Stimulated activated CD4-positive, alpha-beta T cell treated with anti-CD3 and anti-CD28 coated beads, Interleukin-2, amount 100 ng/mL, for 48 hours (primary cell): Measurements from ENCODE around the gene HIVEP2.
"Not testable (repeated sequence)": the region's sequence is repeated elsewhere in the genome, so short reads cannot be mapped to it uniquely, and the experiment has no call there.

Experiments used
- DNase-seq, 2 donors: peaks; one replicate each; pipeline ENCODE4 v3.0.0-alpha.2; 2020

HIVEP2 gene, protein sequence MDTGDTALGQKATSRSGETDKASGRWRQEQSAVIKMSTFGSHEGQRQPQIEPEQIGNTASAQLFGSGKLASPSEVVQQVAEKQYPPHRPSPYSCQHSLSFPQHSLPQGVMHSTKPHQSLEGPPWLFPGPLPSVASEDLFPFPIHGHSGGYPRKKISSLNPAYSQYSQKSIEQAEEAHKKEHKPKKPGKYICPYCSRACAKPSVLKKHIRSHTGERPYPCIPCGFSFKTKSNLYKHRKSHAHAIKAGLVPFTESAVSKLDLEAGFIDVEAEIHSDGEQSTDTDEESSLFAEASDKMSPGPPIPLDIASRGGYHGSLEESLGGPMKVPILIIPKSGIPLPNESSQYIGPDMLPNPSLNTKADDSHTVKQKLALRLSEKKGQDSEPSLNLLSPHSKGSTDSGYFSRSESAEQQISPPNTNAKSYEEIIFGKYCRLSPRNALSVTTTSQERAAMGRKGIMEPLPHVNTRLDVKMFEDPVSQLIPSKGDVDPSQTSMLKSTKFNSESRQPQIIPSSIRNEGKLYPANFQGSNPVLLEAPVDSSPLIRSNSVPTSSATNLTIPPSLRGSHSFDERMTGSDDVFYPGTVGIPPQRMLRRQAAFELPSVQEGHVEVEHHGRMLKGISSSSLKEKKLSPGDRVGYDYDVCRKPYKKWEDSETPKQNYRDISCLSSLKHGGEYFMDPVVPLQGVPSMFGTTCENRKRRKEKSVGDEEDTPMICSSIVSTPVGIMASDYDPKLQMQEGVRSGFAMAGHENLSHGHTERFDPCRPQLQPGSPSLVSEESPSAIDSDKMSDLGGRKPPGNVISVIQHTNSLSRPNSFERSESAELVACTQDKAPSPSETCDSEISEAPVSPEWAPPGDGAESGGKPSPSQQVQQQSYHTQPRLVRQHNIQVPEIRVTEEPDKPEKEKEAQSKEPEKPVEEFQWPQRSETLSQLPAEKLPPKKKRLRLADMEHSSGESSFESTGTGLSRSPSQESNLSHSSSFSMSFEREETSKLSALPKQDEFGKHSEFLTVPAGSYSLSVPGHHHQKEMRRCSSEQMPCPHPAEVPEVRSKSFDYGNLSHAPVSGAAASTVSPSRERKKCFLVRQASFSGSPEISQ (N-terminal part only)

GRCh38 chr6:142945049-142945445 is at the start of gene HIVEP2:
Gene HIVEP2, minus strand, starts transcription at chr6:142945176. Its CDS starts 170,438 bp downstream, at chr6:142774738.
- DNase-seq, result peak; percentile 79 to 83

DNA sequence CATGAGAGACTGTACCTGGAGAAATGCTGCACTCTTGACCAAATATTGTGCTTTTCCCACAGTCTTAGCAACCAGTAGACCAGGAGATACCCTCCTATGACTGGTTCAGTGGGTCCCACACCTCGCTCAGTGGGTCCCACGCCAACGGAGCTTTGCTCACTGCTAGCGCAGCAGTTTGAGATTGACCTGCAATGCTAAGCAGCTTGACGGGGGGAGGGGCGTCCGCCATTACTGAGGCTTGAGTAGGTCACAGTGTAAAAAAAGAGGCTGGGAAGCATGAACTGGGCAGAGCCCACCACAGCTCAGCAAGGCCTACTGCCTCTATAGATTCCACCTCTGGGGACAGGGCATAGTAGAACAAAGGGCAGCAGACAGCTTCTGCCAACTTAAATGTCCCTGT is 49.0 kb upstream of the HIVEP2 start:
- no peak for DNase-seq

- no peak for DNase-seq
Observed at GRCh38 chr6:142987490-142987889, 42.5 kb upstream of the HIVEP2 start.

- DNase-seq, result no peak
Observed at GRCh38 chr6:142985281-142985680, 40.3 kb upstream of the HIVEP2 start.

- no peak for DNase-seq
Observed at GRCh38 chr6:142984386-142984785, 39.4 kb upstream of the HIVEP2 start.

DNA sequence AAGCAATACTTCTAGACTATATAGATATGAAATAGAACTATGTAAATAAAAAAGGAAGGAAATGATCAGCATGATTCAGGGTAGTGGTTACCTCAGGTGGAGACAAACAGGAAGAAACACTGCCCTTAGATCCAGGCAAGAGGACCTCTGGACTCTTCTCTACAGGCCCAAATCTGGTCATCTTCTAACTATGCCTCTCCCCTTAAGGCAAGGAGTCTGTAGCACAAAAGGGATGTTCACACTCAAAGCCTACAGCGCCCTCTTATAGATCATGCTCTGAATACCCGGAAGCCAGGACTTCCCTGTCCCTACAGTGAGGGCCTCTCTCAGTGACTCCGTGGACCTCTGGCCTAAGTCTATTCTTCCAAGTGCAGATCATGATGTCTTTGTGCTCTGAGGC is 30.4 kb upstream of the HIVEP2 start:
- DNase-seq, result no peak

GRCh38 chr6:142970941-142971340 is 26.0 kb upstream of the HIVEP2 start:
- DNase-seq, result not testable (repeated sequence)

GRCh38 chr6:142968601-142969000 is 23.6 kb upstream of the HIVEP2 start:
- DNase-seq, result no peak

GRCh38 chr6:142966294-142966693 is 21.3 kb upstream of the HIVEP2 start:
- no peak for DNase-seq

- DNase-seq, result no peak
Observed at GRCh38 chr6:142965164-142965563, 20.2 kb upstream of the HIVEP2 start.

- DNase-seq, result no peak
Observed at GRCh38 chr6:142960098-142960497, 15.1 kb upstream of the HIVEP2 start.

- no peak for DNase-seq
Observed at GRCh38 chr6:142958343-142958742, 13.4 kb upstream of the HIVEP2 start.

GRCh38 chr6:142956726-142957125 is 11.8 kb upstream of the HIVEP2 start:
- DNase-seq, result no peak

- DNase-seq, result no peak
Observed at GRCh38 chr6:142954844-142955243, 9.9 kb upstream of the HIVEP2 start.

DNA sequence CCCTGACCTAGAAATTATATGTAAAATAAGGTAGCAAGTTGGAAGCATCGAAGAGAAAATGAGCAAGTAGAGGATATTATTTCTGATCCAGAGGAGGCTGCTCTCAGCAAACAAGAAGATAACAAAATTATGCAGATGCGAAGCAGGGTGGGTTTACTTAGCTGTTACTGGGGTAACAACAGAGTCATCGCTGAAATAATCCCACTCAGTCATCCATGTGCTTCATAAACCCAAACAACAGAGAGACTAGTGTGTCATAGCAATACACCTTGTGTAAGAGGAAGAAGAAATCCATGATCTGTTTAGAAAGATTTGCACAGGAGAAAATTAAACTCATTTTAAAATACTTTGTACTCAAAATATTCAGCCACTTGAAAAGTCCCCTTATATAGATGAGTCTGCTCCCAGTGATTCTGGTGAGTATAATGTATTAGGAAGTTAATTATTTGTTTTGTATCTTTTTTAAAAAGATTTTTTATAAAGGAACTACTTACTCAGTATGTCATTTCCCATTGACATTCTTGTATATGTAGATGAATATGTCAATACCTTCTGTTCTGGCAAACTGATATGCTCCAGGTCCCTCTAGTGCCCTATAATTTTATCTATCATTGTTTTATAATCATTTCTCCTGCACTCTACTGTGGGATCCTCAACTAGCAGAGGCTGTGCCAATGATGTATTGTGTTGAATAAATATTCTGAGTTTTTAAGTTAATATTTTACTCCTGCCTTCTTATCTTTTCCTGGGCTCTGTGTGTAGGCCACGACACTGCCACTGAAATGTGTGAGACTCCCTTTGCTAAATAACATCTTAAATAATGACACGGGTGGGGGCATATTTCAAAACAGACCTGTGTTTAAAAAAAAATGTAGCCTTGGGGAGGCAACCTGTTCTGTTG is 8.6 kb upstream of the HIVEP2 start:
- DNase-seq, result no peak

GRCh38 chr6:142952614-142953013 is 7.6 kb upstream of the HIVEP2 start:
- DNase-seq, result no peak

DNA sequence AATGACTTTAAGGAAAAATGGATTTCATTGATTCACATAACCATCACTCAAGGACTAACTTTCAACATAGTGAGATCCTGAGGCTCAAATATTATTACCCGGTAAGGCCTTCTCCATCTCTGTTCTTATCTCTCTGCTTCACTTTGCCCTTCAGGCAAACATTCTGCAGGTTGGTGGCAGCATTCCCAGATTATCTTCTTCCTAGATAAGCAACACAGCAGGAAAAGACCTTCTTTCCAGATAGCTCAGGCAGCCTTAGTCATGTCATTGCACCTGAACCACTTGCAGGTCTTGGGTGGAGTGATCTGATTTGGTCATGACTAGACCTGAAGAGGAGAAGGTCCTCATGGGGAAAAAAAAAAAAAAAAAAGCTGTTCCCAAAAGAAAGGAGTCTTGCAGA is 5.3 kb upstream of the HIVEP2 start:
- no peak for DNase-seq

DNA sequence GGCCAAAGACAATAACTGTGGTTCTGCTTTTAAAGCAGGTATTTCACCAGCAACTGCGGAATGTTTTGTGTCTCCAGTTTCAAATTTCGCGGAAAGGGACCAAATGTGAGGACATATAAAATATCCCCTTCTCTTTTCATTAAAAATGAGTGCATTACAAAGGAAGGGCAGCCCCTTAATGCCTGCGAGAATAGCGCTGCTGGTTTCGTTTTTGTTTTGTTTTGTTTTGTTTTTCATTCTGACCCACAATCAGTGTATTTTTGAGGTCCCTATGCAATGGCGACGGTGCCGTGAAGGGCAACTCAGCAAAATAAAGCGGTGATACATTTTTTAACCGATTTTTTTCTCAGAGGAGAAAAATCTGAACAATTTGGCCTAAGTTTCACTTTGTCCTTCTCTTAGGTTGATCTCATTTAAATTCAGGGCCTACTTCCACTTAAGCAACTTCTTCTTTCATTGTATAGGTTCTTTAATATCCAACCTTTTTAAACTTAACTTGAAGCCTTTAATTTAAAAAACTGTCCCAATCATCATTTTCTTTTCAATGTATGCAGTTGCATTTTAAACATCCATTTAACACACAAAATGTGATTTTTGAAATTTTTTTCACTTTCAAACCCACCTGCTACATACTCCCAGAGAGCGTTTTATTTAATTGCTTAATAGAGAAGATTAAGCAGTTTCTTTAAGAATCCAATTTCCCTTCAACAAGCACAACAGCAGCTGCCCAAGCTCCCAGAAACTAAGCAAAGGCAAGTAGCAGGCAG is 2.9 kb upstream of the HIVEP2 start:
- peak; percentile 20 for DNase-seq

DNA sequence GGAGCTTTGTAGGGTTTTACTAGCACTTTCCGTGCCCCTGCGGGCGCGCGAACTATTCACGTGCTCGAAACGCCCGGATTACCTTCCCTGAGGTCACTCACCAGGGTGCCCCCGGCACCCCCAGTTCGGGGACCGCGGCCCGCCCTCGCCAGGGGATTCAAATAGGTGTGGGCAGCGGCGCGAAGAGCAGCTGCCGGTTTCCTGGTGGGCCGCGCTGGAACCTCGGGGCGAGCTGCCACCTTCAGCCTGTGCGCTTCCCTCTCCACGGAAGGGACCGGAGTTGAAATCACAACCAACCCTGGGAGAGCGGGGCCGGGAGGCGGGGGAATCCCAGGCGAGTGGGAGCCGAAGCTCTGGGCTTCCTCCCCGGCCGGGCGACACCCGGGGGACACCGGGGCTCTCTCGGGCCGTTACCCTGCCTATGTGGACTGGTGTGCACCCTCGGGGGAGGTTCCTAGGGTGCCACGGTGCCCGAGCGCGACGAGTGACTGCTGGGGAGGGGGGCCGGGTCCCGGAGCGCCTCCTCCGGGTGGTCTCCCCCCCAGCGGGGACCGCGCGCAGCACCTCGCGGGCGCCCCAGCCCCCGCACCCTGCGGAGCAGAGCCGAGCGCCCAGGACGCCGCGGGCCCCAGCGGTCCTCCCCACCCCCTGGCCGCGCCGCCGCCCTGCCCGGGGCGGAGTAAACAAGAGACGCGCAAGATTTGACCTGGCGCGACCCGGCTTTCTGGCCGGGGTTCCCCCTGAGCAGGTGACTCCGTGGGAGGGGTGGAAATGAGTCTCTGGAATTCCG is 2.1 kb upstream of the HIVEP2 start:
- peak; percentile 64 to 69 for DNase-seq

DNA sequence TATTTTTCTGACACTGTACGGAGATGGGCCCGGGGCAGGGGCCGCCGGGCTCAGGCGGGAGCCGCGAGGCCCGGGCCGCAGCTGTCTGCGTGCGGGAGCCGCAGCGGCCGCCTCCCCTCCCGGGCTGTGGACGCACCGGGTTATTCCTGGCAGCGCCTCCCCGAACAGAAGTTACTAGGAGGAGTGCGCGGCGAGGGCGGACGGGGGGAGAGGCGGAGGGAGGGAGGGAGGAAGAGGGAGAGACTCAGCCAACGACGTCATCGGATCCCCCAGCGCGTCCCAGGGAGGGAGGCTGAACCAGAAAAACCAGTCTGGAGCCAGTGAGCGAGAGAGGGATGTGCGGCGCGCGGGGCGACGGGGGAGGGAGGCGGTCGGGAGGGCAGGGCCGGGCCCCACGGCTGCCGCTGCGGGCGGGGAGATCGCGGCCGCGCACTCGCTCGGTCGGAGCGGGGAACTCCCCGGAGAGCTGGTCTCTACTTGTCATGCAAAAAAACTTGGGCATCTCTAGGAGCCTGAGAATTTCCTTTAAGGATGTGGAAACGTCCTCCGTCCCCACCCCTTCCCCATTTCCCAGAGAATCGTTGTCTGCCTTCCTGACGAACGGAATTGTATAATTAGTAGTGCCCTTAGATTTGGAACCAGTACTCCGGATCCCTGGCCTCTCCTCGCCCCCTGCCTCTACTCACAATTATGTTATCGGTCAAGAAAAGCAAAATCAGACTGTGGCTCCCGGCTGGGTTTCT is 1.4 kb upstream of the HIVEP2 start:
- peak; percentile 79 to 84 for DNase-seq
